Measurements from ENCODE around the gene NDUFB7.

The NDUFB7 gene

DNA sequence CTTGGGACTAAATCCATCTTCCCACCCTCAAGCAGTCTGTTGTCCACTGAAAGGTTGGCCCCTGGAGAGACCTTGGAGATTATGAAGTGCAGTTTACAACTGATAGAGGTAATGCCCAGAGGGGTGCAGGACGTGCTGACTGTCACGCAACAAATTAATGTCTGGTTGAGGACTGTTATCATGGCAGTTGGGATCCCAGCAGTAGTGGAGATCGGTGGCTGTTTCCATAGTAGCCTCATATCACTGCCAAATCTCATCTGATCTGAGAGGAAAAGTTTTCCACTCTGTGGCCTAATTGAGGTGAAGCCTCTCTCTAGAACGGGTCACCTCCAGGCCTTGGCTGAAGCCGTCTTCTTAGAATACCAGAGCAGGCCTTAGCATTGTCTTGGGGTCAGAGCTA lies 38.4 kb downstream of the NDUFB7 start:
- H3K4me1 Mint-ChIP-seq, result peaks cover 15% of the 10 kb centered on the region
- peaks cover 4% of the 10 kb centered on the region for H3K36me3 Mint-ChIP-seq (ENCODE audit: low read depth)
- no peaks in the 10 kb centered on the region for H3K9me3 Mint-ChIP-seq
- H3K27ac Mint-ChIP-seq, result no peak overlapping the region
- H3K4me3 Mint-ChIP-seq, result peak overlapping the region in 1 of 3 experiments; percentile 30
- H3K27me3 Mint-ChIP-seq (ENCODE audit: low read depth), result no peaks in the 10 kb centered on the region
- TF ChIP-seq, protein P1, sequence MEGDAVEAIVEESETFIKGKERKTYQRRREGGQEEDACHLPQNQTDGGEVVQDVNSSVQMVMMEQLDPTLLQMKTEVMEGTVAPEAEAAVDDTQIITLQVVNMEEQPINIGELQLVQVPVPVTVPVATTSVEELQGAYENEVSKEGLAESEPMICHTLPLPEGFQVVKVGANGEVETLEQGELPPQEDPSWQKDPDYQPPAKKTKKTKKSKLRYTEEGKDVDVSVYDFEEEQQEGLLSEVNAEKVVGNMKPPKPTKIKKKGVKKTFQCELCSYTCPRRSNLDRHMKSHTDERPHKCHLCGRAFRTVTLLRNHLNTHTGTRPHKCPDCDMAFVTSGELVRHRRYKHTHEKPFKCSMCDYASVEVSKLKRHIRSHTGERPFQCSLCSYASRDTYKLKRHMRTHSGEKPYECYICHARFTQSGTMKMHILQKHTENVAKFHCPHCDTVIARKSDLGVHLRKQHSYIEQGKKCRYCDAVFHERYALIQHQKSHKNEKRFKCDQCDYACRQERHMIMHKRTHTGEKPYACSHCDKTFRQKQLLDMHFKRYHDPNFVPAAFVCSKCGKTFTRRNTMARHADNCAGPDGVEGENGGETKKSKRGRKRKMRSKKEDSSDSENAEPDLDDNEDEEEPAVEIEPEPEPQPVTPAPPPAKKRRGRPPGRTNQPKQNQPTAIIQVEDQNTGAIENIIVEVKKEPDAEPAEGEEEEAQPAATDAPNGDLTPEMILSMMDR (IDR thresholded peaks at IDR 0.05; ENCODE audit: unreplicated experiment in 3 of 3), result no peak

DNA sequence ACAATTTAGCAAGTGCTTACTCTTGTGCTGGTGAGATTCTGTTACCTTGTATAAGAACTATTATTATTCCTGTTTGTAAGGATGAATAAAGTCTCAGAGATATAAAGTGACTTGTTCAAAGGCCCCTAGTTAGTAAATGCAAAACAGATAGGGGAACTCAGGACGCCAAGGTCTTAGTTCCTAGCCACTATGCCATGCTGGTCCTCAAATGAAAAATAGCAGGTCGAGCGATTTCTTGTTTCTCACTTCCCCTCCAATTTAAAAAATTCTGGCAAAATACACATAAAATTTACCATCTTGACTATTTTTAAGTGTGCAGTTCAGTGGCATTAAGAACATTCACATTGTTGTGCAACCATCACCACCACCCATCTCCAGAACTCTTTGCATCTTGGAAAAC lies 41.4 kb downstream of the NDUFB7 start:
- peaks cover 4% of the 10 kb centered on the region for H3K36me3 Mint-ChIP-seq (ENCODE audit: low read depth)
- peak overlapping the region in 2 of 3 experiments; percentile 52 to 96 for H3K27ac Mint-ChIP-seq
- H3K4me1 Mint-ChIP-seq, result peaks cover 19% of the 10 kb centered on the region
- H3K27me3 Mint-ChIP-seq (ENCODE audit: low read depth), result no peaks in the 10 kb centered on the region
- TF ChIP-seq, protein P1 (IDR thresholded peaks at IDR 0.05; ENCODE audit: unreplicated experiment in 3 of 3), result no peak
- H3K4me3 Mint-ChIP-seq, result peak overlapping the region; percentile 92 to 97 (median 94)
- H3K9me3 Mint-ChIP-seq, result no peaks in the 10 kb centered on the region

- H3K4me1 Mint-ChIP-seq, result peaks cover 19% of the 10 kb centered on the region
- peaks cover 4% of the 10 kb centered on the region for H3K36me3 Mint-ChIP-seq (ENCODE audit: low read depth)
- H3K9me3 Mint-ChIP-seq, result no peaks in the 10 kb centered on the region
- peak overlapping the region; percentile 81 to 96 (median 95) for H3K27ac Mint-ChIP-seq
- TF ChIP-seq, protein P1 (IDR thresholded peaks at IDR 0.05; ENCODE audit: unreplicated experiment in 3 of 3), result no peak
- peak overlapping the region; percentile 92 to 97 (median 94) for H3K4me3 Mint-ChIP-seq
- H3K27me3 Mint-ChIP-seq (ENCODE audit: low read depth), result no peaks in the 10 kb centered on the region
Observed at GRCh38 chr19:14530005-14530348, 41.9 kb downstream of the NDUFB7 start.

DNA sequence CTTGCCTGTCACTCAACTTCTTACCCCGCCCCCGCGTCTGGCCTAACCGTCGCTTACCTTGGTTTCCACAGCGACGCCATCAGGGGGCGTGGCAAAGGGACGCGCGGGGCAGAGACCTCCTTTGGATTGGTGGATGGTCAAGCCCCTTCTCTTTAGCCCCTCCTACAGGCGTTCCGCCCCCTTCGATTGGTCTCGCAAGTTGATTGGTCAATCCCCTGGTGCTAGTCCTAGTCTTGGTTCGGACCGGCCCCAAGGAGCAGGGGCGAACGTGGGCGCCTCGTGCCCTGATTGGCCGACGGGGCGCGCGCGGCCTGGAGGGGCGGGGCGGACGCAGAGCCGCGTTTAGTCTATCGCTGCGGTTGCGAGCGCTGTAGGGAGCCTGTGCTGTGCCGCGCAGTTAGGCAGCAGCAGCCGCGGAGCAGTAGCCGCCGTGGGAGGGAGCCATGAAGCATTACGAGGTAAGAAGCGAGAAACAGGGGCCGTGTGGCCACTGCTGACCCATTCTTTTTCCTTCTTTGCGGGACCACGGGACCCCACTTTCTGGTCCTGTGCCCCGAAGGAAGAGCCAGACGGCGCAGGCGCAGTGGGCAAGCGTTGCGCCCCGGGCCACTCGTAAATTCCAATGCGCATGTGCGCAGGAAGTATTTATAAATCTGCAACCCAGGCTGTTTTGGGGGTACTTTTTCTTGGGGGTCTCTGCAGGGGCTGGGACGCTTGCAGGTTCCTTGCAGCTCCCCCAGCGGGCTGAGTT lies 42.4 kb downstream of the NDUFB7 start, which contains the start of gene TECR:
Gene TECR (plus strand): TSS at position 341 of the 751 bp plus-strand sequence. CDS start 103 bp downstream, at position 444.
- peaks cover 19% of the 10 kb centered on the region for H3K4me1 Mint-ChIP-seq
- peak within 1 kb of the TSS; percentile 81 to 96 (median 95) for H3K27ac Mint-ChIP-seq
- H3K4me3 Mint-ChIP-seq, result peak within 1 kb of the TSS; percentile 92 to 97 (median 94)
- TF ChIP-seq, protein P1 (IDR thresholded peaks at IDR 0.05; ENCODE audit: unreplicated experiment in 3 of 3), result no peak
- peaks cover 4% of the 10 kb centered on the region for H3K36me3 Mint-ChIP-seq (ENCODE audit: low read depth)
- no peaks in the 10 kb centered on the region for H3K27me3 Mint-ChIP-seq (ENCODE audit: low read depth)
- H3K9me3 Mint-ChIP-seq, result no peaks in the 10 kb centered on the region

DNA sequence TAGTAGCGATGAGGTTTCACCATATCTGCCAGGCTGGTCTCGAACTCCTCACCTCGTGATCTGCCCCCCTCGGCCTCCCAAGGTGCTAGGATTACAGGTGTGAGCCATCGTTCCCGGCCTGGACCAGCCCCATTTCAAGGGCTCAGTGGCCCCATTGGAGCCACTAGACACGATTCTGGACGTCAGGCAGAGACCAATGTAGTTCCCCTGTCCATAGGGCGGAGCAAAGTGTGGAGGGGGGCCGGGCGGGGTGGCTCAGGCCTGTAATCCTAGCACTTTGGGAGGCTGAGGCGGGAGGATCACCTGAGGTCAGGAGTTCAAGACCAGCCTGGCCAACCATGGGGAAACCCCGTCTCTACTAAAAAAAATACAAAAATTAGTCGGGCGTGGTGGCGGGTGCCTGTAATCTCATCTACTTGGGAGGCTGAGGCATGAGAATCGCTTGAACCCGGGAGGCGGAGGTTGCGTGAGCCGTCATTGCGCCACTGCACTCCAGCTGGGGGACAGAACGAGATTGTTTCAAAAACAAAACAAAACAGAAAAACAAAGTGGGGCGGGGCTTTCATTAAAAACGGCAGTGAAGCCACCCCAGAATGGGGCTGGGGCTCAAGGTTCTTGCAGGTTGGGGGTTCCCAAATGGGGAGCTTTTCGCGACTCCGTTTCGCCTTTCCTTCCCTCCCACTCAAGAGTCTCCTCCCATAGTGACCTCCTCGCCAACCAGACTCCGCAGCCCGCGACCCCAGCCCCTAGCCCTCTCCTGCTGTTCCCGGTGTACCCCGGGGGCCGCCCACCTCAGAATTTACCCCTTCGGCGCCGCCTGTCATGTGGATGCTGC lies 43.2 kb downstream of the NDUFB7 start:
- H3K4me1 Mint-ChIP-seq, result peaks cover 19% of the 10 kb centered on the region
- H3K27ac Mint-ChIP-seq, result peak overlapping the region; percentile 81 to 96 (median 95)
- peak overlapping the region; percentile 92 to 97 (median 94) for H3K4me3 Mint-ChIP-seq
- H3K9me3 Mint-ChIP-seq, result no peaks in the 10 kb centered on the region
- H3K27me3 Mint-ChIP-seq (ENCODE audit: low read depth), result no peaks in the 10 kb centered on the region
- TF ChIP-seq, protein P1 (IDR thresholded peaks at IDR 0.05; ENCODE audit: unreplicated experiment in 3 of 3), result no peak
- H3K36me3 Mint-ChIP-seq (ENCODE audit: low read depth), result peaks cover 4% of the 10 kb centered on the region

Measured in nephron (organoid).